Cardiac fibroblast (primary cell): ENCODE results near the gene PHF21A.

Experiments used
- DNase-seq, 2 donors: peaks; one replicate each; pipeline versions ENCODE4 v3.0.0 to v3.0.0-alpha.2; 2010; ENCODE audit warnings: low read depth in 2 of 2
- H3K4me3 ChIP-seq, 2 donors: replicated peaks in 1 of 2; 1 replicate in 1 of 2; 2 replicates in 1 of 2; pipeline ENCODE4 v1.5.1; 2011; ENCODE audit warnings: low read depth in 2 of 2, low read length in 2 of 2, mild to moderate bottlenecking in 2 of 2, moderate library complexity in 1 of 2
- CTCF ChIP-seq: IDR thresholded peaks from one replicate; pipeline ENCODE4 v1.5.1; 2011; ENCODE audit warnings: low read depth, mild to moderate bottlenecking, low read length, inconsistent platforms

Gene PHF21A

GRCh38 chr11:46107780-46108179 is 13.5 kb downstream of the PHF21A start:
- no peak overlapping the region for H3K4me3 ChIP-seq
- no peak for TF ChIP-seq CTCF
- DNase-seq = no peak

- DNase-seq = no peak
- TF ChIP-seq CTCF = no peak
- H3K4me3 ChIP-seq = no peak overlapping the region
Measured at GRCh38 chr11:46107408-46107718, 13.9 kb downstream of the PHF21A start.

GRCh38 chr11:46106530-46107407 is 14.5 kb downstream of the PHF21A start:
- H3K4me3 ChIP-seq = no peak overlapping the region
- no peak for TF ChIP-seq CTCF
- DNase-seq = peak; percentile 39 to 49

- TF ChIP-seq CTCF = no peak
- H3K4me3 ChIP-seq = no peak overlapping the region
- DNase-seq = no peak
Measured at GRCh38 chr11:46105926-46106325, 15.3 kb downstream of the PHF21A start.

- TF ChIP-seq CTCF = no peak
- peak in 1 of 2 donors; percentile 3 for DNase-seq
Measured at GRCh38 chr11:46105134-46105628, 16.1 kb downstream of the PHF21A start.

GRCh38 chr11:46102843-46103242 is 18.4 kb downstream of the PHF21A start:
- DNase-seq = no peak
- no peak overlapping the region for H3K4me3 ChIP-seq
- no peak for TF ChIP-seq CTCF

More at GRCh38 chr11:46105134-46105628, 16.1 kb downstream of the PHF21A start:
- H3K4me3 ChIP-seq = no peak overlapping the region
